ENCODE results near the gene FCN3. TPM values are rescaled to one million over a fixed set of nuclear protein-coding genes. Genes with fewer than 3 reads are reported as not detected.
A peak's percentile ranks its signal among the peaks of the same experiment; 100 is the strongest.

The FCN3 gene
- total and polyA plus RNA-seq, 2 donors (not counting 1 experiment from before 2014, with no cell fraction given): not detected

DNA sequence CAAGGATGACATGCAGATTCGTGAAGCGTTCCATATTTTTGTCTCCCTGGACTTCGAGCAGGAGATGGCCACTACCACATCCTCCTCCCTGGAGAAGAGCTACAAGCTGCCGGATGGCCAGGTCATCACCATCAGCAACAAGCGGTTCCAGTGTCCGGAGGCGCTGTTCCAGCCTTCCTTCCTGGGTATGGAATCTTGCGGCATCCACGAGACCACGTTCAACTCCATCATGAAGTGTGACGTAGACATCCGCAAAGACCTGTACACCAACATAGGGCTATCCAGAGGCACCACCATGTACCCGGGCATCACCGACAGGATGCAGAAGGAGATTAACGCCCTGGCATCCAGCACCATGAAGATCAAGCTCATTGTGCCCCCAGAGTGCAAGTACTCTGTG, 49.3 kb downstream of the FCN3 start:
- H3K9me3 ChIP-seq (ENCODE audit: control insufficient read depth, insufficient read depth, low read depth, low read length): no peaks in the 10 kb centered on the region
- TF ChIP-seq, protein P1, sequence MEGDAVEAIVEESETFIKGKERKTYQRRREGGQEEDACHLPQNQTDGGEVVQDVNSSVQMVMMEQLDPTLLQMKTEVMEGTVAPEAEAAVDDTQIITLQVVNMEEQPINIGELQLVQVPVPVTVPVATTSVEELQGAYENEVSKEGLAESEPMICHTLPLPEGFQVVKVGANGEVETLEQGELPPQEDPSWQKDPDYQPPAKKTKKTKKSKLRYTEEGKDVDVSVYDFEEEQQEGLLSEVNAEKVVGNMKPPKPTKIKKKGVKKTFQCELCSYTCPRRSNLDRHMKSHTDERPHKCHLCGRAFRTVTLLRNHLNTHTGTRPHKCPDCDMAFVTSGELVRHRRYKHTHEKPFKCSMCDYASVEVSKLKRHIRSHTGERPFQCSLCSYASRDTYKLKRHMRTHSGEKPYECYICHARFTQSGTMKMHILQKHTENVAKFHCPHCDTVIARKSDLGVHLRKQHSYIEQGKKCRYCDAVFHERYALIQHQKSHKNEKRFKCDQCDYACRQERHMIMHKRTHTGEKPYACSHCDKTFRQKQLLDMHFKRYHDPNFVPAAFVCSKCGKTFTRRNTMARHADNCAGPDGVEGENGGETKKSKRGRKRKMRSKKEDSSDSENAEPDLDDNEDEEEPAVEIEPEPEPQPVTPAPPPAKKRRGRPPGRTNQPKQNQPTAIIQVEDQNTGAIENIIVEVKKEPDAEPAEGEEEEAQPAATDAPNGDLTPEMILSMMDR (conservative IDR thresholded peaks at IDR 0.05 in 1 of 2, IDR thresholded peaks at IDR 0.05 in 1 of 2; ENCODE audit: low read depth in 1 of 2, low read length in 2 of 2): no peak
- no peak for TF ChIP-seq EZH2 (IDR thresholded peaks at IDR 0.05; ENCODE audit: low read length, missing control alignments)
- peaks cover 3% of the 10 kb centered on the region for H3K4me1 ChIP-seq (ENCODE audit: control insufficient read depth, extremely low read depth, insufficient read depth, low read length)
- H3K36me3 ChIP-seq (ENCODE audit: control insufficient read depth, insufficient read depth, low read length): peaks cover 11% of the 10 kb centered on the region
- no peak overlapping the region for H3K9ac ChIP-seq (ENCODE audit: insufficient read depth, low read length)
- H3K4me3 ChIP-seq (replicated peaks in 1 of 4; ENCODE audit: control extremely low read depth in 1 of 4, insufficient read depth in 1 of 4, low read depth in 3 of 4, low read length in 4 of 4): no peak overlapping the region
- H4K20me1 ChIP-seq (ENCODE audit: control insufficient read depth, extremely low read depth, insufficient read depth, low read length): no peaks in the 10 kb centered on the region
- no peak for DNase-seq (ENCODE audit: low read depth in 2 of 2)
- H3K27me3 ChIP-seq (ENCODE audit: control insufficient read depth, insufficient read depth, low read length): no peaks in the 10 kb centered on the region
- H2AFZ ChIP-seq (ENCODE audit: low read length): no peak overlapping the region
- no peak overlapping the region for H3K4me2 ChIP-seq (ENCODE audit: extremely low read depth, insufficient read depth, low read length)
- peaks cover 66% of the 10 kb centered on the region for H3K79me2 ChIP-seq (ENCODE audit: control insufficient read depth, insufficient read depth, low read length)
- H3K27ac ChIP-seq (ENCODE audit: insufficient read depth, low read length): no peak overlapping the region

DNA sequence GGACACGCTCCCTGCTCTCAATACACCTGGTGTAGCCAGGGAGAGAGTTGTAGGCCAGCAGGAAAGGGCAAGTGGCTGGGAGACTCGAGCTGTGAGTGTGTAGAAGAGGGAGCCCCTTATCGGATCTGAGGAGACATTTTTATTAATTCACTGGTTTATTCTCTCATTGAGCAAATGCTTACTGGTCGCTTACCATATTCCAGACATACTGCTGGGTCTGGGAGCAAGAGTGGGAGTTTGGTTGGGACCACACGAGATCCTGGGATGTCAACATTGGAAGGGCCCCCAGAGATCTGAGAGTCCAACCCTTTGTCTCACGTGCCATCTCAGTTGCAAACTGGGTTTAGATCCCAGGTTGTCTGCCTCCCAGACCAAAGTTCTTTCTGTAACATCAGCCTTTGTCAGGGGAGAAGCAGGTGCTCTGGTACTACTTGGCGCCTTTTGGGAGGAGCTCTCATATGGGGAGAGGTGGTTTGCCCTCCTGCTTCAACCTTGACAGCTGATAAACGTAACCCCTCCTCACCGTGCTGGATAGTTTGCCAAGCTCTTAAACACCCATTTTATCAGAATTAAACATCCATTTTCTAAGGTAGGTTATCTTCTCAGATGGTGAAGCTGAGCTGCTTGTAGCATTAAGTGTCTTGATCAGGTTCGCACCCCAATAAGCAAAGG, 51.9 kb downstream of the FCN3 start:
- H3K4me1 ChIP-seq (ENCODE audit: control insufficient read depth, extremely low read depth, insufficient read depth, low read length): peaks cover 9% of the 10 kb centered on the region
- peak overlapping the region; percentile 90 for H3K4me2 ChIP-seq (ENCODE audit: extremely low read depth, insufficient read depth, low read length)
- peaks cover 49% of the 10 kb centered on the region for H3K79me2 ChIP-seq (ENCODE audit: control insufficient read depth, insufficient read depth, low read length)
- DNase-seq (ENCODE audit: low read depth in 2 of 2): no peak
- peaks cover 8% of the 10 kb centered on the region for H3K36me3 ChIP-seq (ENCODE audit: control insufficient read depth, insufficient read depth, low read length)
- H3K9ac ChIP-seq (ENCODE audit: insufficient read depth, low read length): peak overlapping the region; percentile 98
- peak overlapping the region; percentile 98 for H3K27ac ChIP-seq (ENCODE audit: insufficient read depth, low read length)
- H2AFZ ChIP-seq (ENCODE audit: low read length): peak overlapping the region; percentile 94
- no peaks in the 10 kb centered on the region for H3K9me3 ChIP-seq (ENCODE audit: control insufficient read depth, insufficient read depth, low read depth, low read length)
- H3K27me3 ChIP-seq (ENCODE audit: control insufficient read depth, insufficient read depth, low read length): no peaks in the 10 kb centered on the region
- no peak for TF ChIP-seq EZH2 (IDR thresholded peaks at IDR 0.05; ENCODE audit: low read length, missing control alignments)
- TF ChIP-seq, protein P1 (conservative IDR thresholded peaks at IDR 0.05 in 1 of 2, IDR thresholded peaks at IDR 0.05 in 1 of 2; ENCODE audit: low read depth in 1 of 2, low read length in 2 of 2): no peak
- H4K20me1 ChIP-seq (ENCODE audit: control insufficient read depth, extremely low read depth, insufficient read depth, low read length): no peaks in the 10 kb centered on the region
- peak overlapping the region; percentile 66 to 100 (median 93) for H3K4me3 ChIP-seq (replicated peaks in 1 of 4; ENCODE audit: control extremely low read depth in 1 of 4, insufficient read depth in 1 of 4, low read depth in 3 of 4, low read length in 4 of 4)

DNA sequence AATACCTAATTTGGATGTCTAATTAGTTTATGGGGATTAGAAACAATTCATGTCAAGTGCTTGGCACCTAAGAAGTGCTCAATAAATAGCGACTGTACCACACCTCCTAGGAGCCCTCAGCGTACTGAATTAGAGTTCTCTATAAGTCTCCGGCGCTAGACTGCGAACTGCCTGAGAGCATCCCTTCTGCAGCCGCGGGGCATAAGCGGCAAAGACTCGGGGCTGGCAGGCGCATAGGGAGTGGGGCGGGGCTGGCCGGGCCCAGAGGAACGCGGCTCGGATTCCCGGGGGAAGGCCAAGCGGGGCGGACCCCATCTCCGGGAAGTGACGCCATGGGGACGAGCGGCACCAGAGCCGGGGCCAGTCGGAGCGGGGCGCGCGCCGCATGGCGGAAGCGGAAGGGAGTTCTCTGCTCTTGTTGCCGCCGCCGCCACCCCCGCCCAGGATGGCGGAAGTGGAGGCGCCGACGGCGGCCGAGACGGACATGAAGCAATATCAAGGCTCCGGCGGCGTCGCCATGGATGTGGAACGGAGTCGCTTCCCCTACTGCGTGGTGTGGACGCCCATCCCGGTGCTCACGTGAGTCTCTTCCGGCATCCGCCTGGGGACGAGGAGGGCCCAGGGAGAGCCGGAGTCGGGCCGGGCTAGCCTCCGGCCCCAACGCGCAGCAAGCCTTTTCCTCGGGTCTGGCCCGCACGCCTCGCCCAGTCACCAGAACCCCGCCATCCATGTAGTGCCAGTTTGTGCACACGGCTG, 52.6 kb downstream of the FCN3 start, which contains the start of gene TMEM222:
TMEM222 (plus strand) TSS at position 351 of the 756 bp plus-strand sequence; CDS start at position 386, 35 bp downstream.
- no peaks in the 10 kb centered on the region for H3K27me3 ChIP-seq (ENCODE audit: control insufficient read depth, insufficient read depth, low read length)
- peak; percentile 96 to 97 for DNase-seq (ENCODE audit: low read depth in 2 of 2)
- TF ChIP-seq EZH2 (IDR thresholded peaks at IDR 0.05; ENCODE audit: low read length, missing control alignments): no peak
- TF ChIP-seq, protein P1 (conservative IDR thresholded peaks at IDR 0.05 in 1 of 2, IDR thresholded peaks at IDR 0.05 in 1 of 2; ENCODE audit: low read depth in 1 of 2, low read length in 2 of 2): no peak

More for the DNA sequence above, 52.6 kb downstream of the FCN3 start, which contains the start of gene TMEM222:
- no peaks in the 10 kb centered on the region for H3K9me3 ChIP-seq (ENCODE audit: control insufficient read depth, insufficient read depth, low read depth, low read length)
- peaks cover 45% of the 10 kb centered on the region for H3K79me2 ChIP-seq (ENCODE audit: control insufficient read depth, insufficient read depth, low read length)
- no peaks in the 10 kb centered on the region for H4K20me1 ChIP-seq (ENCODE audit: control insufficient read depth, extremely low read depth, insufficient read depth, low read length)
- peak within 1 kb of the TSS; percentile 90 for H3K4me2 ChIP-seq (ENCODE audit: extremely low read depth, insufficient read depth, low read length)
- H3K4me1 ChIP-seq (ENCODE audit: control insufficient read depth, extremely low read depth, insufficient read depth, low read length): peaks cover 10% of the 10 kb centered on the region
- H3K36me3 ChIP-seq (ENCODE audit: control insufficient read depth, insufficient read depth, low read length): peaks cover 8% of the 10 kb centered on the region
- H2AFZ ChIP-seq (ENCODE audit: low read length): peak within 1 kb of the TSS; percentile 94
- H3K27ac ChIP-seq (ENCODE audit: insufficient read depth, low read length): peak within 1 kb of the TSS; percentile 98
- H3K4me3 ChIP-seq (replicated peaks in 1 of 4; ENCODE audit: control extremely low read depth in 1 of 4, insufficient read depth in 1 of 4, low read depth in 3 of 4, low read length in 4 of 4): peak within 1 kb of the TSS; percentile 66 to 100 (median 93)
- H3K9ac ChIP-seq (ENCODE audit: insufficient read depth, low read length): peak within 1 kb of the TSS; percentile 98

Data from fibroblast of lung (primary cell).